Putamen (tissue), 1 donor: ENCODE measurements around the gene GAB2.
"Not testable (repeated sequence)": the region's sequence is repeated elsewhere in the genome, so short reads cannot be mapped to it uniquely, and the experiment has no call there.

Source experiments
- DNase-seq: peaks from one replicate; pipeline ENCODE4 v3.0.0-alpha.2; 2016; ENCODE audit warnings: low spot score

GAB2 gene

DNA sequence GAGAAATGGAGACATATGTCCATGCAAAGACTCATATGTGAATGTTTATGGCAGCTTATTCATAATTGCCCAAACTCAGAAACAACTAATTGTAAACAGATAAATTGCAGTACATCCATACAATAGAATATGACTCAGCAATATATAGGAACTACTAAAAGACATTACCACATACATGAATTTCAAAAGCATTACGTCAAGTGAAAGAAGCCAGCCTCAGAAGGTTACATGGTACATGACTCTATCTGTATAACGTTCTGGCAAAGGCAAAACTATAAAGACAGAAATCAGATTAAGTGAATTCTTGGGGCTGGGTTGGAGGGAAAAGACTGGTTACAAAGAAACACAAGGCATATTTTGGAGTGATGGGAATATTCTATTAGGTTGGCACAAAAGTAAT, 236.4 kb downstream of the GAB2 start:
- DNase-seq, result no peak

DNA sequence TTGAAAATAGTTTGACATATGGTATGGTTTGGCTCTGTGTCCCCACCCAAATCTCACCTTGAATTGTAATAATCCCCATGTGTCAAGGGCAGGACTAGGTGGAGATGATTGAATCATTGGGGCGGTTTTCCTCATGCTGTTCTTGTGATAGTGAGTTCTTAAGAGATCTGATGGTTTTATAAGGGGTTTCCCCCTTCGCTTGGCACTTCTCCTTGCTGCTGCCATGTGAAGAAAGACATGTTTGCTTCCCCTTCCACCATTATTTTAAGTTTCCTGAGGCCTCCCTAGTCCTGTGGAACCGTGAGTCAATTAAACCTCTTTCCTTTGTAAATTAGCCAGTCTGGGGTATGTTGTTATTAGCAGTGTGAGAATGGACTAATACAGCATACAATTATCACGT, 236.9 kb downstream of the GAB2 start:
- no peak for DNase-seq

DNA sequence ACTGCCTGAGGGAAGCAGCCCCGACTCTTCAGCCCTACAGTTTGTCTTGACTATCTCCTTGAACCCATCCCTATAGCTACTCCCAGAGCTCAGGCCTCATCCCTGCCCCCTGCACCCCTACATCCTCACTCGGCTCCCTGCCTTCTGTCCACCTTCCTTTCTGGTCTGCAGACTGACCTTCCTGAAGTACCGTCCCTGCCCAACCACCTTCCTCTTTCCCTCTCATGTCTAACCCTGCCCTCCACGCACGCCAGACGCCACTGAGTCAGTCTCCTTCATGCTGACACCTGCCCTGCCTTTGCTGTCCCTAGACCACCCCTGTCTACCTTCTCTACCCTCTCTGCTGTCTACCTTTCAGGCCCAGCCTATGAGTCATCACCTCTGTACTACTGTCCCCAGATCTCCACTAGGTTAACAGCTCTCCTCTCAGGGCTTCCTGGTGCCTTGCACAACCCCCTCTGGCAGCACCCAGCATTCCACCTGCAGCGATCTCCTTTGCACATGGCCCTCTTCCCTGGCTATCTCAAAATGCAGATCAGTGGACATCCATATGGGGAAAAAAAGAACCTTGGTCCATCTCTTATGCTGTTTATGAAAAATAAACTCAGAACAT, 238.1 kb downstream of the GAB2 start:
- no peak for DNase-seq

DNA sequence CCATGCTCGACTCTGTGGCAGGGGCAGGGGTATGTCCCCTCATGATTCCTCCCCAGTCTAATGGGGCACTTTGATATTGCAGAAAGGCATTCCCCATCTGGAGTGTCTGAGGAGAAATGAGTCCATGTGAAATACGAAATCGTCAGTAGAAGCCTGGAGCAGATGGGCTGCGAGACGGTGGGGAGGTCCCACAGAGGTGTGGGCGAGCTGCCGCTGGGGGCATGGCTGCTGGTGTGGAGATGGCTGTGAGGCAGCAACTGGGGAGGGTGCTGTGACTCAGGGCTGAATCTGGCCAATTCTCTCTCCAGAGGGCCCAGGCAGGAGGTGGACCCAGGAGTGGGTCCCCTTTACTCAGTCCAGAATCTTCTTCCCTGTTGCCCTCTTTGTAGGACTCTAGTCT, 240.4 kb downstream of the GAB2 start:
- DNase-seq, result no peak

DNA sequence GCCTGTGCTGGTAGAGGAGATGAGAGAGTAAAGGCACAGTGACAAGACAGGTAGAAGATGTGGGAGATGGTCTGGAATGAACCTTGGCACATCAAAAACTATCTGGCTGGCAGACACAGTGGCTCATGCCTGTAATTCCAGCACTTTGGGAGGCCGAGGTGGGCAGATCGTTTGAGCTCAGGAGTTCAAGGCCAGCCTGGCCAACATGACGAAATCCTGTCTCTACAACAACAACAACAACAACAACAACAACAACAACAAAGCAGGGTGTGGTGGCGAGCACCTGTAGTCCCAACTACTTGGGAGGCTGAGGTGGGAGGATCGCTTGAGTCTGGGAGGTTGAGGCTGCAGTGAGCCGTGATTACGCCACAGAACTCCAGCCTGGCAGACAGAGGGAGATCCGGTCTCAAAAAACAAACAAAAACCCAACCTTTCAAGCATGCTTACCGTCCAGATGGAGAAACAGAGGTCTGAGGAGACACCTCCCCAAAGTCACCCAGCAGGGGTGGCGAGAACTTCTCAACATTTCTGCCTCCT, 240.9 kb downstream of the GAB2 start:
- DNase-seq, result no peak

DNA sequence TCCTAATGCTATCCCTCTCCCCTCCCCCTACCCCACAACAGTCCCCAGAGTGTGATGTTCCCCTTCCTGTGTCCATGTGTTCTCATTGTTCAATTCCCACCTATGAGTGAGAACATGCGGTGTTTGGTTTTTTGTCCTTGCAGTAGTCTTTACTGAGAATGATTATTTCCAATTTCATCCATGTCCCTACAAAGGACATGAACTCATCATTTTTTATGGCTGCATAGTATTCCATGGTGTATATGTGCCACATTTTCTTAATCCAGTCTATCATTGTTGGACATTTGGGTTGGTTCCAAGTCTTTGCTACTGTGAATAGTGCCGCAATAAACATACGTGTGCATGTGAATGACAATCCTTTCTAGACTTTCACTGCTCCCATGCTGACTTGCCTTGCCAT, 241.8 kb downstream of the GAB2 start:
- DNase-seq, result not testable (repeated sequence)

DNA sequence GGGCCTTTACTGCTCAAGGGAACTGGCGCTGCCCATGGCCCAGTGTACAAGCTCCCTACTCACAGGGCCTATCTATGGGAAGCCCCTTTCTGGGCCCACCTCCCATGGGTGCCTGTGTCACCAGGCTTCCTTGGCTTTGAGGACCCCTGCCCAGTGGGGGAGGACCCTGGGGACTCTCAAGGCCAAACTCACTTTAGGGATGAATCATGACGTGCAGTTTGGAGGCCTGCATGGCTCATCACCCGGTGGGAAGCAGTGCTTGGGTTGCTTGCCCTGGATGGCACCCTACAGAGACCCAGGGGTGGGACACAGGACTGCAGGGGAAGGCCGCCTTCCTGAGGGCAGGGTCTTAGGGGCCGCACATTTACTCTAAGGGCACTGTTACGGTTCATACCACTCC, 245.7 kb downstream of the GAB2 start:
- no peak for DNase-seq

DNA sequence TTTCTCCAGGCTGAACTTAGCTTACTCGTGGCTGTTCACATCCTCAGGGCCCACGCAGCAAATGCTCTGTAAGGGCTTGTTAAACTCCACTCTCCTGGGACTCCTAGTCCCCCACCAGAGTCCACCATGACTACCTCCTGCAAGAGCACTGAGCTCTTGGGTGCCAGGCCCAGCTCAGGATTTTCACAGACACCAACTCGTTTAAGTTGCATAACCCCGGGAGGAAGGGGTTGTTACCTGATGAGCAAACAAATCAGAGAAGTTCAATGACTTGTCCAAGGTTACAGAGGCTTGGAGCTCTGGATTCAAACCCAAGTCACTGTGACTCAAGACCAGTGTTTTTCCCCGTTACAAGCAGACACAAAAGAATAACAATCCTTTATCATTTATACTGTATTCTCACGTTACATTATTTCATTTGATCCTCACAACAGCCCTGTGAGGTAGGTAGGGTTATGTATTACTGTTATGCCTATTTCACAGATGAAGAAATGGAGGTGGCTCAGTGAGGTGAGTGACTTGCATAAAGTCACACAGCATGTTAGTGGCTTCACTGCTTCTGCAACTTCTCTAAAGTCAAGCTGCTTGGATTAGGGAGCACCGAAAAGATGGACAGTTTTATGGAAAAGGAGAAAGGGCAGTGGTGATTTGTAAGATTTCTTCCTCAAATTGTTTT, 246.6 kb downstream of the GAB2 start:
- no peak for DNase-seq

DNA sequence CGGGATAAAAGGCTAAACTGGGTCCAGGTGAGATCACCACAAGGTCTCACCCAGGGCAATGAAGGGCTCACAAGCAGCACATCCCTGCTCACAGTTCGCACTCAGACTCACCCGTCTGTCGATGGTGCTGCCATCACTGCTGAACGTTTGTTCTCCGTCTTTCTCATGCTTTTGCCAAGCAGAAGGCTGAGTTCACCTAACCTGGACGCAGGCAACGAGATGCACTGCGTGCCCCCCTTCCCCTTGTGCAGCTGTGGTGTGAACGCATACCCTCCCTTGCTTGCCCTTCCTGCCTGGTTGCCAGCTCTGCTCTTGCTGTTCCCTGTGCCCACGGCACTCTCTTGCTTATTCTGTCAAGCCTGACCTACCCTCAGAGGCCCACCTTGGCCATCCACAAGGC, 247.2 kb downstream of the GAB2 start:
- DNase-seq, result no peak

DNA sequence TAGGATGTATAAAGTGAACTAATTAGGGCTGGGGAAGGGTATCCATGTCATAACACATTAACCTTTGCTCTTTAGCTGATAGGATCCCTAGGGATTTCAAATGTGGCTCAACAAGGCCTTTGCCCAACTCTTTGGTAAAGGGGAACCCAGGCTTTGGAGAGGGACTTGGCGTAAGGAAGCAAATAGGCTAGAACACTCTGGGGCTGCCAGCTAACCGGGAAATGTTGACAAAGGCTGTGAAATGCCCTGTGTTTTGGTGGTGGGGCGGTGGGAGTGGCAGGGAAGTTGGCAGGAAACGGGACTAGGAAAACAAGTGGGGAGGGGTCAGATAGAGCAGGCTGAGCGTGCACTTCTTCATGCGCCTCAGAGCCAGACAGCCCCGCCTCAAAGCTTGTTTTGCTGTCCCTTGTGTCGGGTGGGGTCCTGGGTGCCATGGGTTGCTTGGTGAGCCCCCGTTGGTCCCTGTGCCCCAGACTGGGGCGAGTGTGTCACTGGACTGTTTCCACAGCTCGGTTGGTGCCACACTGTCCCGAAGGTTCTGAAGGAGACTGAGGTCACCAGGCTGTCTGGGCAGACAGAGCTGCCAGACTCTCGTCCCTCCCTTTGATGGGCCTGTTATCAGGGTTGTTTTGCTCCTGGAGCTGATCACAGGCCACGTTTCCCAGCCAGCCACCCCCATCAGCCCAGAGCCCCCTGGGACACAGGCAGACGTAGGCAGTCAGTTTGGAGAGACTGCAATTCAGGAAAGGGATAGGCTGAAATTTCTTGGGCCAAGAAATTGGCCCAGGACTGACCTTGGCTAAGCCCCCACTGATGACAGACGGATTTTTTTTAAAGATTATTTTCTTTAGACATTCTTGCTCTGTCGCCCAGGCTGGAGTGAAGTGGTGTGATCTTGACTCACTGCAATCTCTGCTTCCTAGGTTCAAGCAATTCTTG, 248.8 kb downstream of the GAB2 start:
- no peak for DNase-seq

DNA sequence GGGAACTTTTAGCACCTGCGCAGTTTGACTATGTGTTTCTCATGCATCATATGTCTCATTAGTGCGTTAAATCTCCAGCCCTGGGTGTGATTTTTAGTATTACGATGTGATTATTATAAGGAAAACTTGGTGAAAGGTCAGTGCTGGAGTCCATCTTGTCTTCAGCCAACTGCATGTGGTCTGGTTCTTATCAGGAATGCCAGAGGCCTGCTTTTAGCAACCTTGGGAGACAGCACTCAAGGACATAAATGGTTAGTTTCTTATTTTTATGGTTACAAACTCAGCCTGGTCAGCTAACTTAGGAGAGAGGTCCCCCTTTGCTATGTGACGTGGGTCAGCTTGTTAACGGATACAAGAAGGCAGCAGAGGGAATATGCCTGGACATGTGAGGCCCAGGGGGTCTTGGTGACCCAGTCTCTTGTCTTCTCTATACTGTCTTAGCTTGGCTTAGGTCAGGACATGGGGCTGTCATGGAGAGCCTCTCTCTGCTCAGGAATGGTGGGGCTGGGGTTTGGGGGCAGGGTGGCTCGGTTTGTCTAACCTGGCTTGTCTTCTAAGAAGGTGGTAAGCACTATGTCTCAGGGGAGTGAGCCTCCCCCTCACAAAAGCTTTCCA, 250.7 kb downstream of the GAB2 start:
- DNase-seq, result no peak
